ENCODE measurements around the gene KRTAP9-3.
"Not testable (repeated sequence)": the region's sequence is repeated elsewhere in the genome, so short reads cannot be mapped to it uniquely, and the experiment has no call there.

- not testable (repeated sequence) for TF ChIP-seq ZNF274 (IDR thresholded peaks at IDR 0.05; ENCODE audit: low read depth, low read length); YY1 (IDR thresholded peaks at IDR 0.05; ENCODE audit: insufficient read depth, insufficient read length); SUZ12 (IDR thresholded peaks at IDR 0.05; ENCODE audit: extremely low read depth, insufficient read depth, insufficient read length)
Observed at GRCh38 chr17:41189837-41190318, 42.4 kb upstream of the KRTAP9-3 start, which contains the start of gene KRTAP9-1.

All from NT2/D1 (cell line).